GM23338 (cell line): ENCODE data around the gene PFKFB1. TPM values are rescaled to one million over a fixed set of nuclear protein-coding genes. Genes with fewer than 3 reads are reported as not detected.

ENCODE experiments used
- ATAC-seq: fragments of 200-7000 bp; cut with Tn5 transposase; 3 replicates; pipeline ENCODE4 v1.9.1; 2020
- DNase-seq: peaks from one replicate; pipeline ENCODE4 v3.0.0-alpha.2; 2015; ENCODE audit warnings: low spot score
- H2AFZ ChIP-seq: fragments of 200-600 bp; sonication (generic); 2 replicates; pipeline ENCODE4 v1.8.0; 2016; ENCODE audit warnings: antibody characterized with exemption, mild to moderate bottlenecking, moderate library complexity
- H3F3A ChIP-seq: fragments of 200-600 bp; sonication (generic); replicated peaks from 2 replicates; pipeline ENCODE4 v1.8.0; 2017; ENCODE audit warnings: antibody characterized with exemption, mixed run types, low read depth
- H3K27ac ChIP-seq: fragments of 200-600 bp; sonication (generic); 2 replicates; pipeline ENCODE4 v1.6.1; 2016; ENCODE audit warnings: low read depth
- H3K27me3 ChIP-seq: fragments of 200-600 bp; sonication (generic); 2 replicates; pipeline ENCODE4 v1.8.0; 2016; ENCODE audit warnings: mild to moderate bottlenecking, mixed run types, moderate library complexity; ENCODE audit not compliant: insufficient read depth
- H3K36me3 ChIP-seq: fragments of 200-600 bp; sonication (generic); 2 replicates; pipeline ENCODE4 v1.8.0; 2016; ENCODE audit warnings: mild to moderate bottlenecking; ENCODE audit not compliant: insufficient read depth
- H3K4me1 ChIP-seq: fragments of 200-600 bp; sonication (generic); 2 replicates; pipeline ENCODE4 v1.8.0; 2016; ENCODE audit warnings: mild to moderate bottlenecking, moderate library complexity; ENCODE audit not compliant: insufficient read depth
- H3K4me2 ChIP-seq: fragments of 200-600 bp; sonication (generic); 2 replicates; pipeline ENCODE4 v1.7.1; 2017; ENCODE audit warnings: mixed run types
- H3K4me3 ChIP-seq: fragments of 200-600 bp; sonication (generic); 2 replicates; pipeline ENCODE4 v1.6.1; 2016; ENCODE audit warnings: mixed run types
- H3K79me2 ChIP-seq: fragments of 200-600 bp; sonication (generic); replicated peaks from 2 replicates; pipeline ENCODE4 v1.8.0; 2017; ENCODE audit warnings: mild to moderate bottlenecking; ENCODE audit not compliant: insufficient read depth
- H3K9me2 ChIP-seq: fragments of 200-600 bp; sonication (generic); 2 replicates; pipeline ENCODE4 v1.8.0; 2017; ENCODE audit not compliant: insufficient read depth
- H4K20me1 ChIP-seq: fragments of 200-600 bp; sonication (generic); replicated peaks from 2 replicates; pipeline ENCODE4 v1.8.0; 2017; ENCODE audit warnings: mild to moderate bottlenecking; ENCODE audit not compliant: insufficient read depth
- H3K27ac Mint-ChIP-seq: 2 replicates; pipeline ENCODE4 v1.8.0; 2020; ENCODE audit warnings: inconsistent platforms, mild to moderate bottlenecking, moderate library complexity, mixed read lengths
- H3K27me3 Mint-ChIP-seq: 3 replicates; pipeline ENCODE4 v1.8.0; 2022; ENCODE audit warnings: low read depth, mild to moderate bottlenecking, moderate library complexity, mixed read lengths, inconsistent platforms; ENCODE audit not compliant: insufficient read depth, poor library complexity
- H3K36me3 Mint-ChIP-seq: 3 replicates; pipeline ENCODE4 v1.8.0; 2021; ENCODE audit warnings: low read depth, mild to moderate bottlenecking, inconsistent platforms, moderate library complexity, mixed read lengths
- H3K4me1 Mint-ChIP-seq: 3 replicates; pipeline ENCODE4 v1.8.0; 2020; ENCODE audit warnings: mild to moderate bottlenecking, inconsistent platforms, mixed read lengths
- H3K4me3 Mint-ChIP-seq: 3 replicates; pipeline ENCODE4 v1.8.0; 2021; ENCODE audit warnings: moderate library complexity, mild to moderate bottlenecking, inconsistent platforms, mixed read lengths
- H3K9me3 Mint-ChIP-seq: 3 replicates; pipeline ENCODE4 v1.8.0; 2020; ENCODE audit warnings: moderate library complexity, mild to moderate bottlenecking, inconsistent platforms, mixed read lengths
- CREB1 ChIP-seq: fragments of 250-450 bp; sonication (Bioruptor Pico); IDR thresholded peaks from 2 replicates; pipeline ENCODE4 v1.5.0; 2020; ENCODE audit warnings: low read depth, mild to moderate bottlenecking, moderate library complexity
- CTCF ChIP-seq, 2 experiments: fragments of 200-600 bp in 1 of 2; sonication (generic) in 1 of 2; conservative IDR thresholded peaks; 2 replicates each; pipeline versions ENCODE4 v1.5.1 to v1.6.1; 2016 to 2017; ENCODE audit warnings: antibody characterized with exemption in 2 of 2, low read depth in 2 of 2, mild to moderate bottlenecking in 2 of 2, moderate library complexity in 1 of 2
- ETS1 ChIP-seq: IDR thresholded peaks from 2 replicates; pipeline ENCODE4 v1.6.1; 2016; ENCODE audit warnings: antibody characterized with exemption
- EZH2 ChIP-seq: fragments of 200-600 bp; sonication (generic); IDR thresholded peaks from one replicate; pipeline ENCODE4 v1.8.0; 2017; ENCODE audit warnings: antibody characterized with exemption, mild to moderate bottlenecking, low read depth; ENCODE audit not compliant: unreplicated experiment
- EZH2phosphoT487 ChIP-seq: fragments of 200-600 bp; sonication (generic); IDR thresholded peaks from one replicate; pipeline ENCODE4 v1.8.1; 2018; ENCODE audit warnings: antibody characterized with exemption; ENCODE audit not compliant: unreplicated experiment
- JUNB ChIP-seq: IDR thresholded peaks from one replicate; pipeline ENCODE4 v1.6.1; 2016; ENCODE audit warnings: antibody characterized with exemption; ENCODE audit not compliant: unreplicated experiment
- POLR2AphosphoS5 ChIP-seq: IDR thresholded peaks from 2 replicates; pipeline ENCODE4 v1.6.1; 2016; ENCODE audit warnings: antibody characterized with exemption, low read depth
- REST ChIP-seq: IDR thresholded peaks from one replicate; pipeline ENCODE4 v1.6.1; 2018; ENCODE audit warnings: antibody characterized with exemption; ENCODE audit not compliant: unreplicated experiment
- STAT1 ChIP-seq: IDR thresholded peaks from one replicate; pipeline ENCODE4 v1.6.1; 2016; ENCODE audit warnings: antibody characterized with exemption; ENCODE audit not compliant: unreplicated experiment
- ZNF114 ChIP-seq: fragments of 250-450 bp; sonication (Bioruptor Pico); IDR thresholded peaks from 2 replicates; pipeline ENCODE4 v1.5.0; 2020; ENCODE audit warnings: mild to moderate bottlenecking, moderate library complexity
- ZNF331 ChIP-seq: fragments of 250-450 bp; sonication (Bioruptor Pico); IDR thresholded peaks from 2 replicates; pipeline ENCODE4 v1.5.0; 2020; ENCODE audit warnings: low read depth, mild to moderate bottlenecking, moderate library complexity
- polyA plus RNA-seq: library from polyadenylated mRNA; unstranded; fragments of >200 nt; fragmentation: Nextera tagmentation; extraction: Ambion mirVana; gene quantifications from 2 replicates; pipeline ENCODE4 v1.2.1, GENCODE V29; 2016
- total RNA-seq: library from RNA; depleted of rRNA; stranded (reverse); fragments of >200 nt; shearing (Covaris generic); gene quantifications from 2 replicates; pipeline ENCODE4 v1.2.3, GENCODE V29; 2014

PFKFB1 gene
- total and polyA plus RNA-seq, 2 experiments from 2014 or later, result not detected

GRCh38 chrX:54935306-54935705 is 58.7 kb downstream of the PFKFB1 start (continued):
- TF ChIP-seq CTCF (conservative IDR thresholded peaks at IDR 0.05; ENCODE audit: low read depth in 2 of 2), result no peak

GRCh38 chrX:54934890-54935289 is 59.1 kb downstream of the PFKFB1 start:
- peaks cover 10% of the 10 kb centered on the region for H3K36me3 Mint-ChIP-seq
- no peaks in the 10 kb centered on the region for H3K36me3 ChIP-seq
- no peaks in the 10 kb centered on the region for H4K20me1 ChIP-seq
- H3F3A ChIP-seq, result no peaks in the 10 kb centered on the region
- H3K9me2 ChIP-seq, result no peaks in the 10 kb centered on the region
- no peak for DNase-seq
- no peaks in the 10 kb centered on the region for H3K27me3 ChIP-seq
- no peaks in the 10 kb centered on the region for H3K79me2 ChIP-seq
- no peak overlapping the region for H3K27ac Mint-ChIP-seq
- H3K9me3 Mint-ChIP-seq, result no peaks in the 10 kb centered on the region; the same call in 2 of the 3 replicates
- no peak overlapping the region for H3K4me3 Mint-ChIP-seq
- H3K4me1 ChIP-seq, result no peaks in the 10 kb centered on the region
- H3K27ac ChIP-seq, result no peak overlapping the region
- no peaks in the 10 kb centered on the region for H3K4me1 Mint-ChIP-seq
- no peak overlapping the region for H2AFZ ChIP-seq
- ATAC-seq, result no peak
- H3K4me3 ChIP-seq, result no peak overlapping the region
- no peaks in the 10 kb centered on the region for H3K27me3 Mint-ChIP-seq
- no peak overlapping the region for H3K4me2 ChIP-seq
- TF ChIP-seq POLR2AphosphoS5 (no peak), ZNF331 (CRISPR knock-in tag) (no peak), CREB1 (CRISPR knock-in tag) (no peak), STAT1 (no peak), EZH2 (no peak), JUNB (no peak), REST (no peak), CTCF (conservative IDR thresholded peaks at IDR 0.05; ENCODE audit: low read depth in 2 of 2) (no peak), EZH2phosphoT487 (no peak), ZNF114 (CRISPR knock-in tag) (no peak), ETS1 (no peak)
